GM12892 (cell line): ENCODE measurements around the gene FLVCR2.

Experiments used
- POLR2A ChIP-seq: IDR thresholded peaks from 2 replicates; pipeline ENCODE4 v1.6.1; 2011; ENCODE audit warnings: low read depth, low read length, control low read depth
- POLR2AphosphoS5 ChIP-seq: IDR thresholded peaks from 2 replicates; pipeline ENCODE4 v1.6.1; 2011; ENCODE audit warnings: low read depth, low read length, control low read depth
- TAF1 ChIP-seq: IDR thresholded peaks from 2 replicates; pipeline ENCODE4 v1.6.1; 2011; ENCODE audit warnings: low read depth, mild to moderate bottlenecking, control low read depth, low read length, borderline replicate concordance

DNA sequence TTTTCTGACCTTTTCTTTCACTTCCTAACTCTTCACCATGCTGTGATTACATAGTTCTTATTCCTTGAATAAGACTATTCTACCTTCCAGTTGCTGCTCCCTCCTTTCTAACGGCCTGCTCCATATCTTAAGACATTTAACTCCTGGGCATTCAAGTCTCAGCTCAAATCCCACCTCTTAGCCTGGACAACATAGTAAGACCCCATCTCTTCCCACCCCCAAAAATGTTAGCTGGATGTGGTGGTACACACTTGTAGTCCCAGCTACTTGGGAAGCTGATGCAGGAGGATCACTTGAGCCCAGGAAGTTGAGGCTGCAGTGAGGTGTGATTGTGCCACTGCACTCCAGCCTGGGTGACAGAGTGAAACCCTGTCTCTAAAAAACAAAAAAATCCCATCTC, 71.4 kb downstream of the FLVCR2 start:
- TF ChIP-seq POLR2A, result no peak
- TF ChIP-seq POLR2AphosphoS5, result no peak
- no peak for TF ChIP-seq TAF1
